Middle frontal gyrus (tissue), 1 donor: ENCODE measurements around the gene PTPRCAP.
"Not testable (repeated sequence)": the region's sequence is repeated elsewhere in the genome, so short reads cannot be mapped to it uniquely, and the experiment has no call there.

ENCODE experiments used
- DNase-seq: peaks from one replicate; pipeline ENCODE4 v3.0.0-alpha.2; 2015; ENCODE audit warnings: low spot score; ENCODE audit errors: extremely low spot score

PTPRCAP gene, protein sequence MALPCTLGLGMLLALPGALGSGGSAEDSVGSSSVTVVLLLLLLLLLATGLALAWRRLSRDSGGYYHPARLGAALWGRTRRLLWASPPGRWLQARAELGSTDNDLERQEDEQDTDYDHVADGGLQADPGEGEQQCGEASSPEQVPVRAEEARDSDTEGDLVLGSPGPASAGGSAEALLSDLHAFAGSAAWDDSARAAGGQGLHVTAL

GRCh38 chr11:67437082-67437808 is at the start of gene PTPRCAP:
PTPRCAP (minus strand) TSS chr11:67437682; CDS start chr11:67437619, 63 bp downstream.
- no peak for DNase-seq

DNA sequence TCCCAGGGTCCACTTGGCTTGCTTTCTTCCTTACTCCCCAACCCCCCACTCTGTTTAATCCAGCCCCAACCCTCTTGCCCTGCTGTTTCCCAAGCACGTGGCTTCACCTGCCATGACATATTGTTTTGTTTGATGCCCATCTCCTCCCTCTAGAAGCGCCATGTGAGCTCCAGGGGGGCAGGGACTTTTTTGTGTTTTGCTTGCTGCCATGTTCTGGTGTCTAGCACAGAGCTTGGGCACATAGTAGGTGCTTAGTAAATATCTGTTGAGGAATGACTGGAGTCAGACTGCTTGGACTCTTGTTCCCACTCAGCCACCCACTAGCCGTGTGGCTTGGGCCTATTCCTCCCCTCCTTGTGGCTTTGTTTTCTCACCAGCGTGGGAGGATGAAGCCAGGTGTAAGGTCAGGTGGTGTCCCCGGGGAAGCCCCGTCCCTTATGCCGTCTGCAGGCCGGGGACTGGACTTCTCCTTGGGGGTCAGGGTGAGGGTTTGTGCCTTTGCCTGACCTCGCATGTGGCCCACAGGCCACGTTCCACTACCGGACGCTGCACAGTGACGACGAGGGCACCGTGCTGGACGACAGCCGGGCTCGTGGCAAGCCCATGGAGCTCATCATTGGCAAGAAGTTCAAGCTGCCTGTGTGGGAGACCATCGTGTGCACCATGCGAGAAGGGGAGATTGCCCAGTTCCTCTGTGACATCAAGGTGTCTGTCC is 49.2 kb upstream of the PTPRCAP start:
- DNase-seq: no peak

DNA sequence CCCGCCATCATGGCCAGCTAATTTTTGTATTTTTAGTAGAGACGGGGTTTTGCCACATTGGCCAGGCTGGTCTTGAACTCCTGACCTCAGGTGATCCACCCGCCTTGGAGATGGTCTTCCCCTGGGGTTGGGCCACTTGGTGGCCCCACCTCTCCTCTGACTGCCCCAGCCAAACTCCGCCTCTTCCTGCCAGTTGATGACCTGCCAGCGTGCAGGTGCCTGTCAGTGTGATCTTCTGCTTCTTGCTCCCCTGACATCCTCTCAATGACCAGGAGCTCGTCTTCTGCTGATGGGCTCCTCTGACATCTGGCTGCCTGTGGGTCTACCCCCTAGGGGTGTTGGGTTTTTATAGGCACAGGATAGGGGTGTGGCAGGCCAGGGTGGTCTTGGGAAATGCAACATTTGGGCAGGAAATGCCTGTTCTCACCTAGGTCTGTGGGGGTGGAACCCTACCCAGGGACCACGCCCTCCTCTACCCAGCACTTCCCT is 48.4 kb upstream of the PTPRCAP start:
- not testable (repeated sequence) for DNase-seq

DNA sequence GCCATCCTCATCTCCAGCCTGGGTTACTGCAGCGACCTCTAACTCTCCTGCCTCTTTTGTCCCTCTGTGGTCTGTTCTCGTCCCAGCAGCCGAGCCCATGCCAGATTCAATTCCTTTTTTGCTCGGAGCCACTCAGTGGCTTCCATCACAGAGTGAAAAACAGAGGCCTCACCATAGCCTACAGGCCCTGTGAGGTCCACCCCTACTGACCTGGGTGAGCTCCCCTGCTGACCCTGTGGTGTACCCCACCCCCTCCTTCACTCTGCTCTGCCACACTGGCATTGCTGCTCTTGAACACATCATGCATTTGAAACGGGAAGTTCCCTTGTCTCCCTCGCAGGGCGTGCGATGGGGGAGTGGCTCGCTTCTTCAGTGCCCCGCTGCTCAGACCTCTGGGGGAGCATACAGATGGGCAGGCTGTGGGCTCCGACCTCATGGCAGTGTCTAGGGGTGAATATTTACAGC is 47.4 kb upstream of the PTPRCAP start:
- DNase-seq: no peak

DNA sequence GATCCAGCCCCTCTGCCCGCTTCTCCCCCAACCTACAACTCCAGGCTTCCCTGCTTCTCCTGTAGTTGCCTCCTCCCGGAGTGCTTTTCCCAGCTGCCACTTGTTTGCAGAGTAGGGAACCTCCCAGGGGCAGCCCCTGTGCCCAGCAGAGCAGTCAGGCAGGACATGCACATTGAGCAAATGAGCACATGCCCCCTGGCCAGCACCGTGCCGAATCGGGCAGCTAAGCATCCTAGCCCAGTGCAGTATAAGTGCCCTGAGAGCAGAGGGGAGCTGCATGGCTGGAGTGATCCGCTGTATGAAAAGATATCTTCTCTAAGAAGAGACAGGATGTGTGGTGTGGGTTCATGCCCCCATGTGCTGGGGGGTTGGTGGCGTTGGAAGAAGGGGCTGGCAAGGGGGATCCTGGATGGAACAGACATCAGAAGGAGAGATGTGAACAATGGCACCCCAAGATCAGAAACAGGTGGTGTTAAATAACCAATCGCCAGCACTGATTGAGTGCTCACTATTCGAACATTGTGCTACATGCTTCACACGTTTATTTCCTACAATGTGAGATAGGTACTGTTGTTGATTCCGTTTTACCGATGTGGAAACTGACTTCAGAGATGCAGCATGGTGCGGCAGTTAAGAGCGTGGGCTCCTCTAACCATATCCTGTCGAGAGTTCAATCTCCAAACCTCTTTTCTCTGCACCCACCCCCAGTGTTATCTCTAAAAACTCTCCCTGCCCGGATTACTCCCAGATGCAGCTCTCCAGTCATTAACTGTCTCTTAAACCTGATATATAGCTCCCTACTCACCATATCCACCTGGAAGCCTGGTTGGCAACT is 46.6 kb upstream of the PTPRCAP start:
- DNase-seq: no peak

DNA sequence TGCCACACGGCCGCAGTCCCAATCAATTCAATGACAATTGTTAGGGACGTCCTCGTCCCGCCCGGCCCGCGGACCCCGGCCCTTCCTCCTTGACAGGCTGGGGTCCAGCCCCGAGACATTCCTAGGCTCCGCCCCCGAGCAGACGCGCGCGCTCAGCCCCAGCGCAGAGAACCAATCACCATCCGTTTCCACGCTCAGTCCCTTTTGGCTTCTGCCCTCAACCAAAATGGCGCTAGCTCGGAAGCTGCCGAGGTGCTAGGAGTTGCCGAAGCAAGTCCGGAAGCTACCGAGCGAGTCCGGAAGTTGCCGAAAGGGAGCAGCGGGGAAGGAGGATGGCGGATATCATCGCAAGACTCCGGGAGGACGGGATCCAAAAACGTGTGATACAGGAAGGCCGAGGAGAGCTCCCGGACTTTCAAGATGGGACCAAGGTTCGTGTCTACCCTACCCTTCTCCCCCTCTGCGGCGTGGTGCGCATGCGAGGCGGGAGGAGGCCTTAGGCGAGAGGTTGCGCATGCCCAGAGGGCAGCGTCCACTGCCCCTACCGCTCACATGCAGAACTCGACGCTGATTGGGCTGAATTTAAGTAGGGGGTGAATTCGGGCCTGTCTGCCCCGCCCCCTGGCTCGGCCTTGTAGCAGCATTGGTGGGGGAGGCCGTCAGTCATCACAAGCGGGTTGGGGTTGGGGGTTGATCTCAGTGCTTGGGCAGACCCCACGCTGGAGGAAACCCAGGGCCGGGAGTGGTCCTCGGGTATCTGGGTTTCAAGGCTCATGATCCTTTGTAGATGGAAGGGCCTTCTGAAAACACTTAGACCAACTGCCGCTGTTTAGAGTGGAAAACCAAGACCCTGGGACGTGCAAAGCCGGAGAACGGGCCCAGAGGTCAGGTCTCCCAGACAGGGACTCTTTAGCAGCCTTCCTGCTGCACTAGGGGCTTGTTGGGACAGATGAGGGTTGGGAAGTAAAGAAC is 45.6 kb upstream of the PTPRCAP start, which contains the start of gene AIP:
Gene AIP, plus strand, starts transcription at position 200 of the 972 bp plus-strand sequence. Its CDS starts 133 bp downstream, at position 333.
- DNase-seq: peak; percentile 97

GRCh38 chr11:67482275-67482826 is 44.9 kb upstream of the PTPRCAP start:
- DNase-seq: no peak

DNA sequence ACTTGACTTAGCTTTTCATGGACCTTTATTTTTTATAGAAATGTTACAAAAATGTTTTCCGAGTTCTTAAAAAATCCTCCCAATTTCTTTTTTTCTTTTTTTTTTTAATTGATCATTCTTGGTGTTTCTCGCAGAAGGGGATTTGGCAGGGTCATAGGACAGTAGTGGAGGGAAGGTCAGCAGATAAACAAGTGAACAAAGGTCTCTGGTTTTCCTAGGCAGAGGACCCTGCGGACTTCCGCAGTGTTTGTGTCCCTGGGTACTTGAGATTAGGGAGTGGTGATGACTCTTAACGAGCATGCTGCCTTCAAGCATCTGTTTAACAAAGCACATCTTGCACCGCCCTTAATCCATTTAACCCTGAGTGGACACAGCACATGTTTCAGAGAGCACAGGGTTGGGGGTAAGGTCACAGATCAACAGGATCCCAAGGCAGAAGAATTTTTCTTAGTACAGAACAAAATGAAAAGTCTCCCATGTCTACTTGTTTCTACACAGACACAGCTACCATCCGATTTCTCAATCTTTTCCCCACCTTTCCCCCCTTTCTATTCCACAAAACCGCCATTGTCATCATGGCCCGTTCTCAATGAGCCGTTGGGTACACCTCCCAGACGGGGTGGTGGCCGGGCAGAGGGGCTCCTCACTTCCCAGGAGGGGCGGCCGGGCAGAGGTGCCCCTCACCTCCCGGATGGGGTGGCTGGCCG is 40.0 kb upstream of the PTPRCAP start:
- not testable (repeated sequence) for DNase-seq

- DNase-seq: not testable (repeated sequence)
Observed at GRCh38 chr11:67476692-67477091, 39.2 kb upstream of the PTPRCAP start.

DNA sequence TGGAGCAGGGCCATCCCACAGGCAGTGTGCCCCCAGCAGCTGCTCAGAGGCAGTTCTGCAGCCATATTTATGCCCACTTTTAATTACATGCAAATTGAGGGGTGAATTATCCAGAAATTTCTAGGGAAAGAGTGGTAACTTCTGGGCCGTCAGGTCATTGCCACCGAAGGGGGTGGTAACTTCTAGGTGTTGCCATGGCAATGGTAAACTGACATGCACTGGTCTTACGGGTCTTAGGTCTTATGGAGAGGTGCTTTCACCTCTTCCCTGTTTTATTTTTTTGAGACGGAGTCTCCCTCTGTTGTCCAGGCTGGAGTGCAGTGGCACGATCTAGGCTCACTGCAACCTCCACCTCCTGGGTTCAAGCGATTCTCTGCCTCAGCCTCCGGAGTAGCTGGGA is 35.4 kb upstream of the PTPRCAP start:
- no peak for DNase-seq

GRCh38 chr11:67470337-67471002 is 33.0 kb upstream of the PTPRCAP start:
- no peak for DNase-seq

DNA sequence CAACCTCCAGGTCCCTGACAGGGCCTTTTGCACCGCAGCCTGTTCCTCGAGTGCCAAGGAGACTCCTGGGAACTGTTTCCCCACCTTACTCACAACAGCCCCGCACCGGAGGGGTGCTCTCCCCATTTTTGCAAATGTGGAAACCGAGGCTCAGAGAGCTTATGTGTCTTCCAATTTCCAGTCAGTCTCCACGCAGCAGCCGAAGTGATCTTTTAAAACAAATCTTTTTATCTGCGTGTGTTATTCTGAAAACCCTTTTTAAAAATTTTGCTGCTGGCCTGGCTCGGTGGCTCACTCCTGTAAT is 32.0 kb upstream of the PTPRCAP start:
- DNase-seq: no peak

DNA sequence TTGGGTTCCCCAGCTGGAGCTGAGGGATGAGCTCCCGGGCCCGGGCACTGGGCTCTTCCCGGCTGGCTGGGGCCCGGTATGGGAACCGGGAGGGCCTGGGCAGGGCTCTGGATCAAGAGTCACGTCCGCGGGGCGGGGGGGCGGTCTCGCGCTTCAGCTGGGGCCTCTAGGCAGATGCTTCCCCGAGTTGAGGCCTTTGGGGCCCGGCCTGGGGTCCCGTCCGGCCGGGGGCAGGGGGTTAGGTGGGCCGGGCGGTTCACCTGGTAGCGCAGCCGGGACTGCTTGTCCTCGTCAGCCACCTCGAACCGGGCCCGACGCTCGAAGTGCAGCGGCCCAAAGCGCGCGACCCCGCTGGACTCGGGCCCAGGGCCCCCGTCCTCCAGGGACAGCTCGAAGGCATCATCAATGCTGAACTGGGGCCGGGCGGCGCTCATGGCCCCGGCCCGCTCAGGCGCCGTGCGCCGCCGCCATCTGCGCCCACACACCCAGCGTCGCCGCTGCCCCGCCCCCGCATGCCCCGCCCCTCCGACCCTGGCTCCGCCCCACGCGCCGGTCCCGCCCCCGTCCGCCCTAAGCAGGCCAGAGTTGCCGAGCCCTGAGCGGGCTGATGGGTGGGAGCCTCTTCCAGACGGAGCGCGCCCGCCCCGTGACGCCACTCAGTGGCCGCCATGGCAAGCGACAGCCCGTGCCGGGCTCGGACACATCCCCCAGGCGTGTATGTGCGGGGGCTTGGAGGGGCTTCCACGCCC is 31.5 kb upstream of the PTPRCAP start, which contains the start of gene TMEM134:
Gene TMEM134, minus strand, starts transcription at position 493 of the 749 bp plus-strand sequence. Its CDS starts 59 bp downstream, at position 434.
- DNase-seq: peak; percentile 90

- no peak for DNase-seq
Observed at GRCh38 chr11:67468456-67468758, 30.9 kb upstream of the PTPRCAP start.

GRCh38 chr11:67468056-67468455 is 30.6 kb upstream of the PTPRCAP start:
- DNase-seq: peak; percentile 7

GRCh38 chr11:67466962-67467771 is 29.7 kb upstream of the PTPRCAP start:
- no peak for DNase-seq

DNA sequence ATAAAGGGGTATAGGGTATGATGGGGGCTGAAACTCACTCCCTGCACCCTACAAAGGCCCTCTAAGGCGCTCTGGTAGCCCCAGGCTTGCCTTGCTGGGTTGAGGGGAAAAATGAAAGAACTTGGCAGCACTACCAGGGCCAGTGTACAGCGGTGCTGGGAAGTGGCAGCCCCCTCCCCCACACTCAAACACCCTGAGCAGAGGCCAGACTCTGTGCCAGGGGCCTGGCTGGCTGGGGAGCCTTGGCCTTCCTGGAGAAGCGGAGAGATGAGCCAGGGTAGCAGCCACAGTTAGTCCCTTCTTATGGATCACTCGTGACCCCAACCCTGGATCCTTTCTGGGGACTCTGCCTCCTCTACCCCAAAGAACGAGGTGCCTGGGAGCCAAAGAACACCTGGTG is 28.9 kb upstream of the PTPRCAP start:
- DNase-seq: no peak
